ENCODE data around the gene GALNS. TPM values are rescaled to one million over a fixed set of nuclear protein-coding genes. Genes with fewer than 3 reads are reported as not detected.

The GALNS gene
- total and polyA plus RNA-seq, 2 experiments from 2014 or later = 9.7 to 18.8 TPM

DNA sequence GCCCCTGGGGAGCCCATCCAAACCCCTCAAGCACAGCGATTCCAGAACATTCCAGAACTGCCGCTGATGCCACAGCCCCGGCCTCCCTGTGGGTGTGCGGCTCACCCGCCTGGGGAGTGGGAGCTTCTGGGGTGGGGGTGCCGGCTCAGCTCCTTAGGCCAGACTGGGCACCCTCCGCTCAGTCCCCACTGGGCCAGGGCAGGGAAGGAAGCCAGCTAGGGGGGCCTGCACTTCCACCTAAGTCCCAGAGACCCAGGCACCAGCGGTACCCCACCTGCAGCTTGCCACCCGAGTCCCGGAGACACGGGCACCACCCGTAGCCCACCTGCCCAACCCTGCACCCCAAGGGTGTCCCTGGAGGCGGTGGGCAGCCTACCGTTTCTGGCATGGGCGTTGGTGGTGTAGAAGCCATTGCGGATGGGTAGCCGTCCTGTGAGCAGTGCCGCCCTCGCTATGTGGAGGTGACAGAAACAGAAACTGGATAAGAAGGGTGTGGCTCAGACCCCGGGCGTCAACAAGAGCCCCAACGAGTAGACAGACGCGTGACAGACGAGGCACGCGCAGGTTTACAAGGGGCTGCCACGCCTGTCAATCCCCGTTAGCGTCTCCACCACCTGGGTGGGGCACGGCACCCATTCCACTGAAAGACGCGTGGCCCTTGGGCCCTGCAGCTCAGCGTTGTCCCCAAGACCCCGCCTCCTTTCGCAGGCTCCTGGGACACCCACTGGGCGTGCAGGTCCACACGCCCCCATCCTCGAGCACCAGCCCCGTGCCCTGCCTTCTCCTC lies 15.0 kb downstream of the GALNS start (continued):
- TF ChIP-seq, protein P1, sequence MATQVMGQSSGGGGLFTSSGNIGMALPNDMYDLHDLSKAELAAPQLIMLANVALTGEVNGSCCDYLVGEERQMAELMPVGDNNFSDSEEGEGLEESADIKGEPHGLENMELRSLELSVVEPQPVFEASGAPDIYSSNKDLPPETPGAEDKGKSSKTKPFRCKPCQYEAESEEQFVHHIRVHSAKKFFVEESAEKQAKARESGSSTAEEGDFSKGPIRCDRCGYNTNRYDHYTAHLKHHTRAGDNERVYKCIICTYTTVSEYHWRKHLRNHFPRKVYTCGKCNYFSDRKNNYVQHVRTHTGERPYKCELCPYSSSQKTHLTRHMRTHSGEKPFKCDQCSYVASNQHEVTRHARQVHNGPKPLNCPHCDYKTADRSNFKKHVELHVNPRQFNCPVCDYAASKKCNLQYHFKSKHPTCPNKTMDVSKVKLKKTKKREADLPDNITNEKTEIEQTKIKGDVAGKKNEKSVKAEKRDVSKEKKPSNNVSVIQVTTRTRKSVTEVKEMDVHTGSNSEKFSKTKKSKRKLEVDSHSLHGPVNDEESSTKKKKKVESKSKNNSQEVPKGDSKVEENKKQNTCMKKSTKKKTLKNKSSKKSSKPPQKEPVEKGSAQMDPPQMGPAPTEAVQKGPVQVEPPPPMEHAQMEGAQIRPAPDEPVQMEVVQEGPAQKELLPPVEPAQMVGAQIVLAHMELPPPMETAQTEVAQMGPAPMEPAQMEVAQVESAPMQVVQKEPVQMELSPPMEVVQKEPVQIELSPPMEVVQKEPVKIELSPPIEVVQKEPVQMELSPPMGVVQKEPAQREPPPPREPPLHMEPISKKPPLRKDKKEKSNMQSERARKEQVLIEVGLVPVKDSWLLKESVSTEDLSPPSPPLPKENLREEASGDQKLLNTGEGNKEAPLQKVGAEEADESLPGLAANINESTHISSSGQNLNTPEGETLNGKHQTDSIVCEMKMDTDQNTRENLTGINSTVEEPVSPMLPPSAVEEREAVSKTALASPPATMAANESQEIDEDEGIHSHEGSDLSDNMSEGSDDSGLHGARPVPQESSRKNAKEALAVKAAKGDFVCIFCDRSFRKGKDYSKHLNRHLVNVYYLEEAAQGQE (IDR thresholded peaks at IDR 0.05; ENCODE audit: unreplicated experiment) = no peak
- TF ChIP-seq EZH2 (IDR thresholded peaks at IDR 0.05; ENCODE audit: low read depth, unreplicated experiment) = no peak
- TF ChIP-seq POLR2AphosphoS5 (IDR thresholded peaks at IDR 0.05; ENCODE audit: low read depth) = no peak
- TF ChIP-seq CREB1 (CRISPR knock-in tag; IDR thresholded peaks at IDR 0.05; ENCODE audit: low read depth) = no peak

DNA sequence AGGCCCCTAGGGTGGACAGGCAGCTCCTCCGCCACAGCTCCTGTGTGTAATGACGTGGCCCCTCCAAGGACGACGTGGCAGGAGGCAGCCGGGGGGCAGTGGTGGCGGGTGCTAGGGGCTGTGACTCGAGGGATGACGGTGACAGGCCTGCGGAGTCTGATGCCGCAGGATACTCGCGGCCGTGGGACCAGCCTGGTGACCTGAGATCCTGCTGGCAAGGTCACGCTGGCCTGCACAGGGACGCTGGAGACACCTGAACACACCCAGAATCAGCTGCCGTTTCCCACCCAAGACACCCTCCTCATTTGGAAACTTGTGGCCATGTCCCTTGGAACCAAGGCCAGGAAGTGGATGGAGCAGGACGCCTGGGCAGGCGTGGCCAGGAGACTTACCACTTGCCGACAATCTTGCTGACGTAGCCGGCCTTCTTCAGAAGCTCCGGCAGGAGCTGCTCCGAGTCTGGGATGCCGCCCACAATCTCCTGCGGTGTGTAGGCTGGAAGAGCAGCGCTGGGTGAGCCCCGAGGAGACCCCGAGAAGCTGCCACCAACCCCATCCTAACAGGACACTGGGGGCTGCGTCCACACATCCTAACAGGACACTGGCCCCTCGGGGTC lies 16.0 kb downstream of the GALNS start:
- H3K27ac ChIP-seq (ENCODE audit: low read depth) = no peak overlapping the region
- no peaks in the 10 kb centered on the region; the same call in 1 of the 2 replicates for H3K36me3 ChIP-seq (ENCODE audit: insufficient read depth)
- Mint-ChIP-seq H3K27ac (no peak overlapping the region), H3K9me3 (no peaks in the 10 kb centered on the region), H3K4me1 (0 out of 3 replicates have a peak, but pooled peaks cover 3% of the 10 kb centered on the region), H3K27me3 (ENCODE audit: insufficient read depth, low read depth, poor library complexity) (peaks cover 14% of the 10 kb centered on the region), H3K36me3 (ENCODE audit: low read depth) (peaks cover 11% of the 10 kb centered on the region), H3K4me3 (no peak overlapping the region)
- H3K4me1 ChIP-seq (ENCODE audit: insufficient read depth) = no peaks in the 10 kb centered on the region
- no peak overlapping the region for H2AFZ ChIP-seq
- H3K9me2 ChIP-seq (ENCODE audit: insufficient read depth) = no peaks in the 10 kb centered on the region
- H3F3A ChIP-seq (replicated peaks; ENCODE audit: low read depth) = no peaks in the 10 kb centered on the region
- DNase-seq (ENCODE audit: low spot score) (no peak), ATAC-seq (no peak)
- TF ChIP-seq EZH2phosphoT487 (IDR thresholded peaks at IDR 0.05; ENCODE audit: unreplicated experiment) (no peak), ZNF114 (CRISPR knock-in tag; IDR thresholded peaks at IDR 0.05) (no peak), STAT1 (IDR thresholded peaks at IDR 0.05; ENCODE audit: unreplicated experiment) (no peak), CREB1 (CRISPR knock-in tag; IDR thresholded peaks at IDR 0.05; ENCODE audit: low read depth) (no peak)
- H4K20me1 ChIP-seq (replicated peaks; ENCODE audit: insufficient read depth) = no peaks in the 10 kb centered on the region
- H3K79me2 ChIP-seq (replicated peaks; ENCODE audit: insufficient read depth) = no peaks in the 10 kb centered on the region
- H3K4me3 ChIP-seq = no peak overlapping the region
- no peak overlapping the region for H3K4me2 ChIP-seq
- no peaks in the 10 kb centered on the region for H3K27me3 ChIP-seq (ENCODE audit: insufficient read depth)

All from GM23338 (cell line).